ENCODE results near the gene IL17RD. TPM values are rescaled to one million over a fixed set of nuclear protein-coding genes. Genes with fewer than 3 reads are reported as not detected.

The IL17RD gene
- total RNA-seq, 2 donors from 2014 or later = 47.1 to 71.3 TPM

- WGBS, 2 experiments (ENCODE audit: insufficient coverage in 1 of 2, insufficient read length in 1 of 2) = 95 to 96% methylated on average over 5 to 6 of the region's 6 CpGs
- no peak overlapping the region for H3K4me3 ChIP-seq (ENCODE audit: low read length)
- Mint-ChIP-seq H3K4me1 (no peaks in the 10 kb centered on the region), H3K4me3 (no peak overlapping the region), H3K27ac (peak overlapping the region; percentile 46), H3K27me3 (ENCODE audit: insufficient read depth) (no peaks in the 10 kb centered on the region), H3K36me3 (ENCODE audit: low read depth) (no peaks in the 10 kb centered on the region), H3K9me3 (no peaks in the 10 kb centered on the region)
- no peaks in the 10 kb centered on the region for H3K27me3 ChIP-seq (ENCODE audit: control insufficient read depth, insufficient read depth, low read length, poor library complexity, severe bottlenecking)
- H3K9ac ChIP-seq (ENCODE audit: extremely low read depth, low read length, poor library complexity, severe bottlenecking) = no peak overlapping the region
- H3K9me3 ChIP-seq (ENCODE audit: control insufficient read depth, low read length) = no peaks in the 10 kb centered on the region
- no peak overlapping the region for H3K27ac ChIP-seq (ENCODE audit: low read depth, low read length)
- TF ChIP-seq CTCF (conservative IDR thresholded peaks at IDR 0.05) = no peak
- no peaks in the 10 kb centered on the region for H3K36me3 ChIP-seq (ENCODE audit: control insufficient read depth, insufficient read depth, low read length)
- no peak for DNase-seq
- H3K4me1 ChIP-seq (ENCODE audit: control insufficient read depth, insufficient read depth, low read length) = no peaks in the 10 kb centered on the region
Observed at GRCh38 chr3:57053122-57053521, 112.0 kb downstream of the IL17RD start.

GRCh38 chr3:57052662-57053061, 112.5 kb downstream of the IL17RD start:
- no peaks in the 10 kb centered on the region for H3K9me3 Mint-ChIP-seq
- Histone ChIP-seq H3K27ac (ENCODE audit: low read depth, low read length) (no peak overlapping the region), H3K9me3 (ENCODE audit: control insufficient read depth, low read length) (no peaks in the 10 kb centered on the region), H3K4me3 (ENCODE audit: low read length) (no peak overlapping the region), H3K36me3 (ENCODE audit: control insufficient read depth, insufficient read depth, low read length) (no peaks in the 10 kb centered on the region), H3K4me1 (ENCODE audit: control insufficient read depth, insufficient read depth, low read length) (no peaks in the 10 kb centered on the region), H3K27me3 (ENCODE audit: control insufficient read depth, insufficient read depth, low read length, poor library complexity, severe bottlenecking) (no peaks in the 10 kb centered on the region), H3K9ac (ENCODE audit: extremely low read depth, low read length, poor library complexity, severe bottlenecking) (no peak overlapping the region)
- no peaks in the 10 kb centered on the region for H3K36me3 Mint-ChIP-seq (ENCODE audit: low read depth)
- 94 to 100% methylated on average over 2 to 5 of the region's 5 CpGs for WGBS, 2 experiments (ENCODE audit: insufficient coverage in 1 of 2, insufficient read length in 1 of 2)
- no peaks in the 10 kb centered on the region for H3K27me3 Mint-ChIP-seq (ENCODE audit: insufficient read depth)
- no peak overlapping the region for H3K4me3 Mint-ChIP-seq
- H3K4me1 Mint-ChIP-seq = no peaks in the 10 kb centered on the region
- DNase-seq = no peak
- TF ChIP-seq CTCF (conservative IDR thresholded peaks at IDR 0.05) = no peak
- H3K27ac Mint-ChIP-seq = peak overlapping the region; percentile 46

- TF ChIP-seq CTCF (conservative IDR thresholded peaks at IDR 0.05) = no peak
- Mint-ChIP-seq H3K27me3 (ENCODE audit: insufficient read depth) (no peaks in the 10 kb centered on the region), H3K9me3 (no peaks in the 10 kb centered on the region), H3K27ac (no peak overlapping the region), H3K36me3 (ENCODE audit: low read depth) (no peaks in the 10 kb centered on the region), H3K4me3 (no peak overlapping the region), H3K4me1 (peaks cover 8% of the 10 kb centered on the region)
- H3K27ac ChIP-seq (ENCODE audit: low read depth, low read length) = no peak overlapping the region
- H3K4me3 ChIP-seq (ENCODE audit: low read length) = no peak overlapping the region
- DNase-seq = no peak
- H3K4me1 ChIP-seq (ENCODE audit: control insufficient read depth, insufficient read depth, low read length) = no peaks in the 10 kb centered on the region
- H3K36me3 ChIP-seq (ENCODE audit: control insufficient read depth, insufficient read depth, low read length) = no peaks in the 10 kb centered on the region
- no peaks in the 10 kb centered on the region for H3K9me3 ChIP-seq (ENCODE audit: control insufficient read depth, low read length)
- no peaks in the 10 kb centered on the region for H3K27me3 ChIP-seq (ENCODE audit: control insufficient read depth, insufficient read depth, low read length, poor library complexity, severe bottlenecking)
- 88 to 90% methylated on average over 2 to 4 of the region's 4 CpGs for WGBS, 2 experiments (ENCODE audit: insufficient coverage in 1 of 2, insufficient read length in 1 of 2)
- no peak overlapping the region for H3K9ac ChIP-seq (ENCODE audit: extremely low read depth, low read length, poor library complexity, severe bottlenecking)
Observed at GRCh38 chr3:57048728-57049127, 116.4 kb downstream of the IL17RD start.
